GM03348 (cell line): Measurements from ENCODE around the gene FAM120A.
A peak's percentile ranks its signal among the peaks of the same experiment; 100 is the strongest.

Experiments used
- DNase-seq: peaks from one replicate; pipeline ENCODE4 v3.0.0; 2012; ENCODE audit warnings: low spot score

The FAM120A gene

DNA sequence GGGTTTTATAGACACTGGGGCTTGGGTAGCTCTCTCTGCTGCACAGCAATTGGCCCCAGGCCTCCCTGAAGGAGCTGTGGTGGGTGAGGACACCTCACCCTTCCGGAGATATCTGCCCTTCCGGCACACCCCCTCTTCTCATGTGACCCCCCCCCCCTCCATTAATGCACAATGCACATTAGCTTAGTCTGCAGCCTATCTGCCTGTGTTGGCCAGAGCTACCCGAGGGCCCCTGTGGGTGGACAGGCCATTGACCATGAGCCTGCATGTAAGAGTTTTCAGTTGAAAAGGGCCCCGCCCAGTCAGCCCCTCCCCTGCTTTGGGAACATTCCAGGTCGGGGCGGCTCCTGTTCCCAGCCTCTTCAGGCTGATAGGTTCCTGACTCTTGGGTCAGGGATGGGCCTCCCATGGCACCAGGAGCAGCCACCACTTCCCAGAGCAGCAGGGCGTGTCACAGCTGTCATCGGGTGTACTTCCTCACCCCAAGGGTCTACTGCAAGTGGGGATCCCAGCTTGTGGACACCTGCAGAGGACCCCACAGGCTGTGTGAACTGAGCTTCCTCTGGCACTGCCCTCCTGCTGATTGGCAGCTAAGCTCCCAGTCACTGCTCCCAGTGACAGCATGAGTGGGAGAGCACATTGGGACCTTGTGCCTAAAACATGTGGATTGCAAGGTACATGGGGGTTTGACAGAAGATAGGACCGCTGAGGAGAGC lies 142.7 kb downstream of the FAM120A start:
- DNase-seq = peak; percentile 1

DNA sequence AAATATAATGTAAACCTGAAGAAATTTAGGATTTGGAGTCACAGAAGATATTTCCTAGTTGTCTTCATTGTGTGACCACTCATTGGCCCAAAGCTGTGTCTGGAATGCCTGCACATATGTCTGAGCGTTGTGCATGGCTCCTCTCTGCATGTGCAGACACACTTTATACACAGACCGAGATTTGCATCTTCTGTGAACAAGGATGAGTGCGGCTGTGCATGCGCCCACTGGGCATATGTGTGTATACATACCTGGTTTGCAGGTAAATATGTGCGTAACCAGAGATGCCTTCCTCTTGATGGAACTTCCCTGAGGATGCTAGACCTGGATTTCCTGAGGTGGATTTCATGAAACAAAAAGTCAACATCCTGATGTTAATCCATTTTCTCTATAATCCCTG lies 144.0 kb downstream of the FAM120A start:
- DNase-seq = no peak

GRCh38 chr9:93595861-93596365 lies 144.4 kb downstream of the FAM120A start:
- no peak for DNase-seq

GRCh38 chr9:93596399-93596798 lies 144.9 kb downstream of the FAM120A start:
- no peak for DNase-seq

DNA sequence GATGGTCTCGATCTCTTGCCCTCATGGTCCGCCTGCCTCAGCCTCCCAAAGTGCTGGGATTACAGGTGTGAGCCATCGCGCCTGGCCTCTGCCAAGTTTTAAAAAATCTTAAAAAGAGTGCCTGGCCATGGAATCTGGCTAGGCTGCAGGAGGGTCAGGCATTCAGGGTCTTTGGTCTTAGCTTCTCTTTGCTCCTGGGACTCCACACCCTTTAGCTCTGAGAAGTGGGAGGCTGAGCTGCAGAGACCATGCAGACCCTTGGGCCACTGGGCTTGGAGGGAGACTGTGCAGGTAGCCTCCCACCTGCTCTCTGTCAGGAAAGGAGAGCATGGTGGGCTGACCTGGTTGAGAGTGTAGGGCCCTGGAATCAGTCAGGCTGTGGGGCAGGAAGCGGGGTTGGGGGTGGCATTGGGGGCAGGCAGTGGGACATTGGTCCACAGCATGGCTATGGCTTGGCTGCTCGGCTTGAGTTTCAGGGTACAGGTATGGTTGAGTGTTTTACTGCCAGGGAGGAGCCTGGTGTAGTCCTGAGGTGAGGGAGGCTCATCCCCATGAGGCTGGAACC lies 145.7 kb downstream of the FAM120A start:
- DNase-seq = no peak

GRCh38 chr9:93597871-93598646 lies 146.6 kb downstream of the FAM120A start:
- no peak for DNase-seq

DNA sequence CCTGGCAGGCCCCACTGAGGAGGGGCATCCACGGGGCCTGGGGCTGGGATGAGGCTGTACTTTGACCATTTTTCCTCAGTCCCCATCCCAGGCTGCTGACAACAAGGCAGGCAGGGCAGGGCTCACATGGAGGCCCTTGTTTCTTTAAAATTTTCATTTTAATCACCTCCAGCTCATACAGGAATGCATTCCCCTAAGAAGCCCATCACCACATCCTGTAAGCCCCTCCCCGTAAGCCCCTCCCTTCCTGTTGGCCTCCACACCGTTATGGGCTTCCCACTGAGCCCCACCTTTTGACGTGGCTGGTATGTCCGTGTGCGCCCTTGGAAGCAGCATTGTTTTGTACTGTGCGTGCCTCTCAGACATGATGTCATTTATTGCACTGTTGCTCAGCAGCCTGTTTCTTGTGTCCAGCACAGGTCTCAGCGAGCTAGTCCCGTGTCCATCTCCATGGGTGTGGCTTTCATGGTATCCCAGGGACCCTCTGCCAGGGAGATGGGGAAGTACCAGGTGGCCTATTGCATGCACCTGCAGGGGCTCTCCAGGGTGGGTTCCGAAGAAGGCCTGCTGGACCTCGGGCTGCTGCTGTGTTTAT lies 147.3 kb downstream of the FAM120A start:
- peak; percentile 40 for DNase-seq

- no peak for DNase-seq
Observed at GRCh38 chr9:93599571-93600403, 148.3 kb downstream of the FAM120A start.

DNA sequence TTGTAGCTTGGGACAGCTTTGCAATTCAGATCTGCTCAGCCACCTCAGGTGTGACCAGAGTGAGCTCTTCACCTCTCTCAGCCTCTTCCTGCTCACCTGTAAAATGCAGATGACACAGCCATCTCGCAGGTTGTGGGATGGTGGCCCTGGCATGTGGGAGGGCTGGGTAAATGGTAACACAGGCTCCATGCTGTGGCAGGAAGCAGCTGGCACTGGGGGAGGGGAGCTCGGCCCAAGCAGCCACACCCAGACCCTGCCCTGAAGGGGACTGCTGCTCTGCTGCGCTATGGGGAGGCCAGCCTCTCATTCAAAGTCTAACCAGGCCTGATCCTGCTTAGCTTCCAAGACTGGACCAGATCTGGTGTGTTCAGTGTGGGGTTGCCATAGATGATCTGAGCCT lies 149.0 kb downstream of the FAM120A start:
- DNase-seq = no peak

- DNase-seq = no peak
Observed at GRCh38 chr9:93601063-93601462, 149.6 kb downstream of the FAM120A start.

DNA sequence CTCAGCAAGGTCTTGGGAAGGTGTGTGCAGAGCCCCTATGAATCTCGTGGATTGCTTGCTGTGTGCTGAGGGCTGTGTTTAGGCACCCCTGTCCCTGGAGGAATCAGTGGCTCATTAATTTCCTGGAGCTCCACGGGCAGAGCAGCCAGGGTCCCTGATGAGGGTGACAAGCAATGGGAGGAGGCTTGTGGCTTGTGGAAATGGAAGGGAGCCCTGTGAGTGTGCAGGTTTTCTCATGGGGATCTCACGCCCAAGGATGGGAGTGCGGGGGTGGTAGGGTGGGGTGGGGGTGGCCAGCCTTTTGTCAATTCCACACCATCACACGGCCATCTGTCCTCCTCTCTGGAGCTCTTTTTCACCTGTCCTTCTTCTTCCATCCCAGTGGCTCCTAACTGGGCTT lies 150.2 kb downstream of the FAM120A start:
- no peak for DNase-seq

- DNase-seq = no peak
Observed at GRCh38 chr9:93603011-93603410, 151.5 kb downstream of the FAM120A start.

DNA sequence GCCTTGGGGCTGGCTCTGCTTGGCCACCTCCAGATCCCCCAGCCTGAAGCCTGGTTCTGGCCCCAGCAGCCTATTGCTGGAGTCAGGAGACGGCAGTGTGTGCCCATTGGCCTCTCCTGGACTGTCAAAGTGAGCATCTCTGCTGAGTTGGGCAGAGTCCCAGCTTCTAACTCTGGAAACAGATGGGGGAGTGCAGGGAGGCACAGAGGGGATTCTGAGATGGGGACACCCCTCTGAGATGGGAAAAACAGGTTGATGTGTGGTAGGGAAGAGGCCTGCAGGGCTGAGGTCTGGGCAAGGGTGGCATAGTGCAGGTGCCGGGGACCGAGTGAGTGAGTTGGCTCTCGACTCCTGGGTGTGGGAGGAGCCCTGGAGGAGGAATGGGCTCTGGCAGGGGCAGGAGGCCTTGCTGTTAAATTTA lies 152.4 kb downstream of the FAM120A start:
- peak; percentile 2 for DNase-seq

DNA sequence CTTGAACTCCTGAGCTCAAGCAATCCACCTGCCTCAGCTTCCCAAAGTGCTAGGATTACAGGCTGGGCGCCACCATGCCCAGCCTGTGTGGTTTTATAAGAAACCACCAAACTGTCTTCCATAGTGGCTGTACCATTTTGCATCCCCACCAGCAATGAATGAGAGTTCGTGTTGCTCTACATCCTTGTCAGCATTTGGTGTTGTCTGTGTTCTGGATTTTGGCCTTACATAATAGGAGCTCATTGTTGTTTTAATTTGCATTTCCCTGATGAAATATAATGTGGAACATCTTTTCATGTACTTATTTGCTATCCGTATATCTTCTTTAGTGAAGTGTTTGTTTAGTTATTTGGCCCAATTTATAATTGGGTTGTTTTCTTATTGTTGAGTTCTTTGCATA lies 154.7 kb downstream of the FAM120A start:
- DNase-seq = no peak

- no peak for DNase-seq
Observed at GRCh38 chr9:93610206-93610605, 158.7 kb downstream of the FAM120A start.

DNA sequence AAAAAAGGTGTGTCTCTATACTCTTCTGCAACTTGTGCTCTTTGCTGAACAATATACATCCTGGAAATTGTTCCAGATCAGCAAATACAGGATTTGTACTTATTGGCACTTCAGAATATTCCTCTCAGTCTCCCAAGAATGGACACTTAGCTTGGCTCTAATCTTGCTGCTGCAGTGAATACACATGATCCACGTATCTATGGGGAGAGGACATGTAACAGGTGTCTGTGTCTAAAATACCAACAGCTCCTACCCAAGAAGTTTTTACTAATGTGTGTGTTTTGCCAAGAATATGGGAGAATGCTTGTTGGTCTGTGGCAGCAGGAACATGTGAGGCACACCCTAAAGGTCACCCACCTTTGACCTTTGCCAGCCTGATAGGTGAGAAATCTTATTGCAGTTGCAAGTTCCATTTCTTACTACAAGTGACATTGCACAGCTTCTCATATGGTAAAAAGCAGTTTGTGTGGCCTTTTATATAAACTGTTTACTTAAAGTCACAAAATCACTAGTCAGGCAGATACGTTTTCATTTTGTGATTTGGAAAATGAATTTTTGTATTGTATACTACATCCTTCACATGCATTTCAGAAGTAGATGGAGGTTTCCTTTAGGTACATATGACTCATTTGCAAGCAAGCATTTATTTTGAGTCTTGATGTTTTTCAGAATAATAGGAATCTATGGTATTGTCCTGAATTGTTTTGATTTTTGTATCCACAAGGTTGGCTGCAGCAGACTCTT lies 160.7 kb downstream of the FAM120A start:
- no peak for DNase-seq

DNA sequence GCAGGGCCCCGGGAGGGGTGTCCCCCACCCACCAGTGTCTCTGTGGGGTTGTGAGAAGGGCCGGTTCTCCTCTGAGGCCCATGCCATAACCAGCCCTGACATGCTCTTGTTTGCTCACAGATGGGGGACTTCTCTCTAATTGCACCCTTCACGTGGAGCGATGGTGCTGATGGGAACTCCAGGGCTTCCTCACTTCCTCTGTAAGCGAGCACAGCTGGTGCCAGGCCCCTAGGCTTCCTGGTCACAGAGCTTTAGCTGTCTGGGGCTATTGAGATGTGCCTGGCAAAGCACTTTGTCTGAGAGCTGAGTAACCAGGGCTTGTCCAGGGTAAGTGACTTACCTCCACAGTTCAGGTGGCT lies 161.3 kb downstream of the FAM120A start:
- DNase-seq = no peak

DNA sequence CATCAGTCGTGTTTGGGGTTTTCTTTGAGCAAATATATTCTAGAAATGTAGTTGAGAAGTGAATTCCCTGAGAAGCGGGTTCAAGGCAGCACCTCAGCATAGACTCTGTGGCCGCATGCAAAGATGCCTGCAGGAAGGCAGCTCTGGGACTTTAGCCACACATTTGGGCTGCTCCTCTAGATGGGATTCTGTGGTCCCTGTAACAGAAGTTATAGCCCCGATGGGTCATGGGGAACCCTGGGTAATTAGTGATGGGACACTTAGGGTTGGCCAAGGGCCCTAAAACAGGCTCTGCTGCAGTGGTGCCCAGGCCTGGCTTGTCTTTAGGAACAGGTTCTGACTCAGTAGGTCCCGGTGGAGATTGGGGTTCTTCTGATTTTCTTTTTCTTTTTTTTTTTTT lies 161.7 kb downstream of the FAM120A start:
- no peak for DNase-seq

GRCh38 chr9:93613791-93614190 lies 162.3 kb downstream of the FAM120A start:
- DNase-seq = no peak

GRCh38 chr9:93614830-93615468 lies 163.5 kb downstream of the FAM120A start:
- DNase-seq = no peak
